NCI-H69 (cell line): ENCODE measurements around the gene ABCC2.
A peak's percentile ranks its signal among the peaks of the same experiment; 100 is the strongest.
"Not testable (repeated sequence)": the region's sequence is repeated elsewhere in the genome, so short reads cannot be mapped to it uniquely, and the experiment has no call there.

Source experiments
- DNase-seq: peaks from one replicate; lab custom pipeline; 2025; lab: John Stamatoyannopoulos, UW

ABCC2 gene

GRCh38 chr10:99782447-99783286, at the start of gene ABCC2:
ABCC2 (plus strand) TSS chr10:99782640; CDS start chr10:99782845, 205 bp downstream.
- DNase-seq, result no peak

- DNase-seq, result no peak
Measured at GRCh38 chr10:99733366-99733765, 49.1 kb upstream of the ABCC2 start.

GRCh38 chr10:99734111-99734510, 48.3 kb upstream of the ABCC2 start:
- not testable (repeated sequence) for DNase-seq

DNA sequence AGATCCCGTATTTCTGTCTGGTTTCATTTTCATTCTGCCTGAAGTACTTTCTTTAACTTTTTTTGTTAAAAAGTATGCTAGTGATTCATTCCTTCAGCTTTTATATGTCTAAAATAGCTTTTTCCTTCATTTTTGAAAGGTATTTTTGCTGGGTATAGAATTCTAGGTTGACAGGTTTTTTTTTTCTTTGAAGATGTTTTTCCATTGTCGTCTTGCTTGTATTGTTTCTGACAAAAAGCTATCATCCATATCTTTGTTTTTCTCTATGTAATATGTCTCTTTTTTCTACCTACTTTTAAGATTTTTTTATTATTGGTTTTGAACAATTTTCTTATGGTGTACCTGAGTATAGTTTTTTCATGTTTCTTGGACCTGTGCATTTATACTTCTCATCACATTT, 42.2 kb upstream of the ABCC2 start:
- DNase-seq, result no peak

DNA sequence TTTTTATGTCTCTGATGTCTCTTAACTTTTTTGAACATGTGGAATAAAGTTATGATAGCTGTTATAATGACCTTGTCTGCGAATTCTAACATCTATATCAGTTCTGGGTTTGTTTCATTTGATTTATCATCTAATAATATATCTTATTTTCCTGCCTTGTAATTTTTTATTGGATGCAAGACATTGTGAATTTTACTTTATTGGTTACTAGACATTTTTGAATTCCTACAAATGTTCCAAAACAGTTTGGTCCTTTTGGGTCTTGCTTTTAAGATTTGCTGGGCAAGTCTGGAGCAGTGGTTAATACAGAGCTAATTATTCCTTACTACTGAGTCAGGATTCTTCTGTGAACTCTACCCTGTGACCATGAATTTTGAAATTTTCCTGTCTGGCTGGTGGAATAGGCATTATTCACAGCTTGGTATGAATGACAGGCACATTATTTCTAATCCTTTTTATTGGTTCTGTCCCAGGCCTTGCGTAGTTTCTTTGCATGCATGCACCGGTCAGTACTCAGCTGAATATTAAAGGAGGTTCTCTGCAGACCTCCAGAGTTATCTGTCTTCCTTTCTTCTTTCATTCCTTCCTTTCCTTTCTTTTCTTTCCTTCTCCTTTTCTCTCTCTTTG, 41.4 kb upstream of the ABCC2 start:
- DNase-seq, result no peak

- DNase-seq, result no peak
Measured at GRCh38 chr10:99742254-99742653, 40.2 kb upstream of the ABCC2 start.

GRCh38 chr10:99742701-99743100, 39.7 kb upstream of the ABCC2 start:
- no peak for DNase-seq

GRCh38 chr10:99743841-99744240, 38.6 kb upstream of the ABCC2 start:
- no peak for DNase-seq

- DNase-seq, result not testable (repeated sequence)
Measured at GRCh38 chr10:99746166-99746565, 36.3 kb upstream of the ABCC2 start.

DNA sequence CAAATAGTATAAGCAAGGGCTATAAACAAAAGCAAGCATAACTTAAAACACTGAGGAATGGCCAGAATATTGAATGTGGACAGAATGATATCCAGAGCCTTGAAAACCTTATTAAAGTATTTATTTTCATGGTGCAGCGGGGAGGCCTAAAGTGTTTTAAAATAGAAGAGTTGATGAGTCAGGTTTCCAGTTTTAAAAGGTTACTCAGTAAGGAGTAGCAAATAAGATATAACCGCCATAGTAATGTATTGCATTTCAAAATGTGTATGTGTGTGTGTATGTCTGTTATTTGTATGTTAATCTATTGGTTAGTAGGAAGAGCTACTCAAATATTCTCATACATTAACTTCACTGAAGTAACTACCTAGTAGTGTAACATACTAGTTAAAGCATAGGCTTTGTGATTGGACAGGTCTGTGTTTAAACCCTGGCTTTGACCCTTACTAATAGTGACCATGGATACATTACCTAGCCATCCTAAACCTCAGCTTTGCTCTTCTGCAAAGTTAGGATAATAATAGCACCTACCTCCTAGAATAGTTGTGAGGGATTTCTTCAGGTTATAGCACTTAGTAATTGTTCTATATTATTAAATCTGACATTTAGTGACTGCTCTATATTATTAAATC, 33.5 kb upstream of the ABCC2 start:
- DNase-seq, result no peak

DNA sequence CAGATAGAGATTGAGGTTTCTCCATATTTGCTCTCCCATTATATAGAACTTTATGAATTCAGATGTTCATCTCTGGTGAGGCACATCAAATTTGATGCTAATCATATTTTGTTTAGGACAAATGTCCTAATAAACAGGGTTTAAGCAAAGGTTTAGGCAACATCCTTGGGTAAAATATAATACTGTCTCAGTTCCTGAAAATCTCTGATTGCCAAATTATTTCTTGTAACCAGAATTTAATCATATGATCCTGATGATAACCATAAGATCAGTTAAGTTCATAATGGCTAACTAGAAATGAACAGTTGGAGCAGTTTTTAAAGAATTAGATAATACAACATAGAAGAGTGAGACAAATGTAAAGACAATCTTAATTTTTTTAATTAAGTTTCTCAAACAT, 31.8 kb upstream of the ABCC2 start:
- DNase-seq, result no peak

DNA sequence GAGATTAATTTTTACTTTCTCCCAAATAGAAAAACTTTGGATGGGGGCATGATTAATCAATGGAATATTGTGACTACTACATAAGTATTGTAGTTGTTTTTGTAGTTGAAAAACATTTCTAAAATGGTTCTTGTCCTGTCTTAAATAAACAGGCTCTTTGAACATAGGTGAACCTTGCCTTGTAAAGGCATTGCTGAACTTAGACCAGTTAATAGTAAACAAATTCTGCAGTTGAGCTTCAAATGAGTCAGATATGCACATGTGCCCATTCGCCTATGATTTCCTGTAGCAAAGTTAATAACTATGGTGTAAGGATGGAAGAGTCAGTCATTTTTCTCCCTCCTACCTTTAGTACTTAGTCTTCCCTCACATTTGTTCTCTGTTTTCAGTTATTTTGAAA, 27.8 kb upstream of the ABCC2 start:
- DNase-seq, result no peak

- no peak for DNase-seq
Measured at GRCh38 chr10:99756159-99756558, 26.3 kb upstream of the ABCC2 start.

GRCh38 chr10:99758211-99758891, 24.1 kb upstream of the ABCC2 start:
- no peak for DNase-seq

- no peak for DNase-seq
Measured at GRCh38 chr10:99760321-99760720, 22.1 kb upstream of the ABCC2 start.

DNA sequence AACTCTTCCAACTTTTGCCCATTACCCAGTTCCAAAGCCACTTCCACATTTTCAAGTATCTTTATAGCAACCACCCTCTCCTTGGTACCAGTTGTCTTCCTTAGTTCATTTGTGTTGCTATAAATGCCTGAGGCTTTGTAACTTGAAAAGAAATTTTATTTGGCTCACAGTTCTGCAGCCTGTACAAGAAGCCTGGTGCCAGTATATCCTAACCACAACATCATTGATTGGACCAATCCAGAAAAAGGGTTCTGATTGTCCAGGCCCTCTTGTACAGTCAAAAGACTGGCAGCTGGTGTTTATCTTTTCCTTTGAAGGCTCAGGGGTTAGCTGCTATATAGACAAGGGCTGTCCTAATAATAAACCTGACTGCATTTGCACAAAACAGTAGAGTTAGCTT, 21.1 kb upstream of the ABCC2 start:
- DNase-seq, result no peak

DNA sequence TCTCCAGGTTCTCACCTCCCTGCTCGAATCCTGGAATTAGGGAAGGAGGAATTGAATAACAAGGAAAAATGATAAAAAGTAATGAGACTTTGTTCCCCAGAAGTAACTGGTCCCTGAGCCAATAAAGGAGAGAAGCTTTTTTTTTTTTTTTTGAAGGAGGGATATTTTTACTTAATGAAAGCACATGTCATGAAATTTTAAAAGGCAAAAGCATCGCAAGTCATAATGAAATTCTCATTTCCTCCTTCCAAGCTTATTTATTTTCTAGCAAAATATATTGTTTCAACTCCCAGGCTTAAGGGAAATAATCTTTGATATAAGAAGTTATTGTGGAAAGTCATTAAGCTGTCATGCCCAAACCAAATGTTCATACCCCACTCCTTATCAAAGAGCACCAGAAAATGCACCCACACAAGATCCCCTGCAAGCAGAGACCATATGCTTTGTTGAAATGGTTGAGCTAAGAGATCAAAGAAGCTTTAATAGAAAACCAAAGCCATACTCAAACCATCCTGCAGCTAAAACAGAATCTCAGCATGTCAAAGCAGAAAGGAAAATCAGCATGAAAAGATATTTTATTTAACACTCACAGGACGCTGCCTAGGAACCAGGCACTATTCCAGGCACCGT, 16.7 kb upstream of the ABCC2 start:
- no peak for DNase-seq

- DNase-seq, result no peak
Measured at GRCh38 chr10:99766302-99766681, 16.1 kb upstream of the ABCC2 start.

DNA sequence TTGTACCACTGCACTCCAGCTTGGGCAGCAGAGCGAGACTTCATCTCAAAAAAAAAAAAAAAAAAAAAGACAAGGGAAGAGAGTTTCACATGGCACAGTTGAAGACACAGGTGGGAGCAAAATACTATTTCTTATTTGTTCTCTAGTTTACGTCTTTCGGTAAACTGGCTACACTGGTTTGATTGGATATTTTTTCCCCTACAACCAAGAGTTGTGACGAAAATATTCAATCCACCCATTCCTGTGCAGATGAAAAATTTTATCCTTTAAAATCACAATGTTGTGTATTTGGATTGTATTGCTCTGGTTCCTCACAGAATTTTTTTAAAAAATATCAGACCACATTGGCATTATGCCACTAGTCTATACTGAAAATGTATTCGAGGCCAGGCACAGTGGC, 14.5 kb upstream of the ABCC2 start:
- DNase-seq, result no peak

DNA sequence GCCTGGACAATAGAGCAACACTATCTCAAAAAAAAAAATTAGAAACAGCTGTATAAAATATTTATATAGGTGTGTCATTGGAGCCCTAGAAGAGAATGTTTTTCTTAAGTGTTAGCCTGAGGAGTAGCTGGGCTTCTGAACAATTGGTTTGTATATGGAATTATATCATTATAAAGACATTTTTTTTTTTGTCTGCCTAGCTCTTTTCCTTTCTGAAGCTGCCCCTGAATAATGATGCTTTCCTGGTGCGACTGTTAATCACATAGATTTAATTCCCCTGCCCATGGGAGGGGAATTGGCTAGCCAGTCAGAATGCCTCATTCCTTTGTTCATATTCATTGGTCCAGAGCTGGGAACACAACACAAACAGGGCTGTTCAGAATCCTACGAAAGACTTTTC, 13.9 kb upstream of the ABCC2 start:
- DNase-seq, result peak; percentile 8

GRCh38 chr10:99769706-99770105, 12.7 kb upstream of the ABCC2 start:
- no peak for DNase-seq

- no peak for DNase-seq
Measured at GRCh38 chr10:99770408-99771045, 11.9 kb upstream of the ABCC2 start.
